ENCODE measurements around the gene BTNL2.

Gene BTNL2

GRCh38 chr6:32406857-32407256 lies at the start of gene BTNL2:
Gene BTNL2, minus strand, starts transcription at chr6:32407181. Its CDS starts 58 bp downstream, at chr6:32407123.
- in situ Hi-C loops (cut with HindIII; ENCODE audit: low sequenced_read_pairs): no loop called here
- TF ChIP-seq CTCF (IDR thresholded peaks at IDR 0.05; ENCODE audit: low read depth, low read length): no peak
- H3K4me3 ChIP-seq (ENCODE audit: low read depth, low read length): no peak within 1 kb of the TSS
- DNase-seq (ENCODE audit: low read depth, low spot score): no peak

DNA sequence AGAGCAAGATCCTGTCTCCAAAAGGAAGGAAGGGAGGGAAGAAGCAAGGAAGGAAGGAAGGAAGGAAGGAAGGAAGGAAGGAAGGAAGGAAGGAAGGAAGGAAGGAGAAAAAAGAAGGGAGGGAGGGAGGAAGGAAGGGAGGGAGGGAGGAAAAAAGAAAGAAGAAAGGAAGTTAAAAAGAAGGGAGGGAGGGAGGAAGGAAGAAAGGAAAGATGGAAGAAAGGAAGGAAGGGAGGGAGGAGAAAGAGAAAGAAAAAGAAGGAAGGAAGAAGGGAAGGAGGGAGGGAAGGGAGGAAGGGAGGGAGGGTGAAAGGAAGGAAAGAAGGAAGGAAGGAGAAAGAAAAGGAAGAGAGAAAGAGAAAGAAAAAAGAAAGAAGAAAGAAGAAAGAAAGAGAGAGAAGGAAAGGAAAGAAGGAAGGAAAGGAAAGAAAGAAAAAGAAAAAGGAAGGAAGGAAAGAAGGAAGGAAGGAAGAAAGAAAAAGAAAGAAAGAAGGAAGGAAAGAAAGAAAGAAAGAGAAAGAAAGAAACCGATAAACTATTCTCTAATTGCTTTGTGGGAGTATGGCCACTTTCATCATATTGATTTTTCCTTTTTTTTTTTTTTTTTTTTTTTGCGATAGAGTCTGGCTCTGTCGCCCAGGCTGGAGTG lies 42.2 kb upstream of the BTNL2 start:
- TF ChIP-seq CTCF (IDR thresholded peaks at IDR 0.05; ENCODE audit: low read depth, low read length): no peak
- DNase-seq (ENCODE audit: low read depth, low spot score): no peak
- no peak overlapping the region for H3K4me3 ChIP-seq (ENCODE audit: low read depth, low read length)
- in situ Hi-C loops (cut with HindIII; ENCODE audit: low sequenced_read_pairs): no loop called here

DNA sequence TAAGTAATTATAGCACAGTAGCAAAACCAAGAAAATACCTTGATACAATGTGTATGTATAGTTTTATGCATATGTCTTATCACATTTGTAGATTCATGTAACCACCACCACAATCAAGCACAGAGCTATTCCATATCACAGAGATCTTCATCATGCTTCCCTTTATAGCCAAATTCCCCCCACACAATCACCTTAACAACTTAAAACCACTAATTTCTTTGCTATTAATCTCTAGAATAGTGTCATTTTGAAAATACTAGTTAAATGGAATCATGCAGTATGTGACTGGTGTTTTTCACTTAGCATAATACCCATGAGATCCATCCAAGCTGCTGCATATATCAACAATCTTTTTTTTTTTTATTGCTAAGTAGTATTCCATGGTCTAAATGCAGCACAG lies 41.0 kb upstream of the BTNL2 start:
- no peak for DNase-seq (ENCODE audit: low read depth, low spot score)
- TF ChIP-seq CTCF (IDR thresholded peaks at IDR 0.05; ENCODE audit: low read depth, low read length): no peak
- no peak overlapping the region for H3K4me3 ChIP-seq (ENCODE audit: low read depth, low read length)
- in situ Hi-C loops (cut with HindIII; ENCODE audit: low sequenced_read_pairs): no loop called here

- no peak for DNase-seq (ENCODE audit: low read depth, low spot score)
- in situ Hi-C loops (cut with HindIII; ENCODE audit: low sequenced_read_pairs): no loop called here
- no peak overlapping the region for H3K4me3 ChIP-seq (ENCODE audit: low read depth, low read length)
- TF ChIP-seq CTCF (IDR thresholded peaks at IDR 0.05; ENCODE audit: low read depth, low read length): no peak
These were observed 38.4 kb upstream of the BTNL2 start for GRCh38 chr6:32445321-32445854.

GRCh38 chr6:32444433-32444832 lies 37.5 kb upstream of the BTNL2 start:
- TF ChIP-seq CTCF (IDR thresholded peaks at IDR 0.05; ENCODE audit: low read depth, low read length): no peak
- H3K4me3 ChIP-seq (ENCODE audit: low read depth, low read length): no peak overlapping the region
- in situ Hi-C loops (cut with HindIII; ENCODE audit: low sequenced_read_pairs): no loop called here

GRCh38 chr6:32442977-32443552 lies 36.1 kb upstream of the BTNL2 start:
- in situ Hi-C loops (cut with HindIII; ENCODE audit: low sequenced_read_pairs): no loop called here
- no peak for TF ChIP-seq CTCF (IDR thresholded peaks at IDR 0.05; ENCODE audit: low read depth, low read length)
- no peak overlapping the region for H3K4me3 ChIP-seq (ENCODE audit: low read depth, low read length)
- DNase-seq (ENCODE audit: low read depth, low spot score): no peak

More at GRCh38 chr6:32444433-32444832, 37.5 kb upstream of the BTNL2 start:
- no peak for DNase-seq (ENCODE audit: low read depth, low spot score)
